ENCODE data around the gene HAS3.
"Not testable (repeated sequence)": the region's sequence is repeated elsewhere in the genome, so short reads cannot be mapped to it uniquely, and the experiment has no call there.

HAS3 gene

GRCh38 chr16:69141014-69141413 is 35.6 kb downstream of the HAS3 start:
- no peak for FAIRE-seq
- no peak for DNase-seq (ENCODE audit: insufficient read length, low spot score)

DNA sequence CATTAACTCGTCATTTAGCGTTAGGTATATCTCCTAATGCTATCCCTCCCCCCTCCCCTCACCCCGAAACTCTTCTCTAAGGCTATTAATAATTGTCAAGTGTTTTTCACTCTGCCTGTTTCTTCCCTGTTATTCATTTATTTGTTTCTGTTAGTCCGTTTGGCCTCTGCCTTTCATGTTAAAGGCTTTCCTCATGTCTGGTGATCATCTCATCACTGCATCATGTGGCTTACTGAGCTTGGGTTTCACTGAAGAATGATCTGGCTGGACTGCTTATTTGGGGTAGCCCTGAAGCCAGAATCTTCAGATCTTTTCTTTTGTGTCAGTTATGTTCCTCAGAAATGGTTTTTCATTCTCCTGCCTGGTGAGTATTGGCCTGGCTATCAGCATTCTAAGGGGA is 36.5 kb downstream of the HAS3 start:
- FAIRE-seq (peak; percentile 4), DNase-seq (ENCODE audit: insufficient read length, low spot score) (no peak)

- DNase-seq (ENCODE audit: insufficient read length, low spot score) (no peak), FAIRE-seq (no peak)
Measured at GRCh38 chr16:69143116-69143515, 37.7 kb downstream of the HAS3 start.

GRCh38 chr16:69145658-69146057 is 40.2 kb downstream of the HAS3 start:
- FAIRE-seq, result no peak
- DNase-seq (ENCODE audit: insufficient read length, low spot score), result no peak

GRCh38 chr16:69149621-69150020 is 44.2 kb downstream of the HAS3 start:
- not testable (repeated sequence) for DNase-seq (ENCODE audit: insufficient read length, low spot score); FAIRE-seq

GRCh38 chr16:69150146-69150865 is 44.9 kb downstream of the HAS3 start:
- FAIRE-seq (peak; percentile 84), DNase-seq (ENCODE audit: insufficient read length, low spot score) (peak; percentile 34)

DNA sequence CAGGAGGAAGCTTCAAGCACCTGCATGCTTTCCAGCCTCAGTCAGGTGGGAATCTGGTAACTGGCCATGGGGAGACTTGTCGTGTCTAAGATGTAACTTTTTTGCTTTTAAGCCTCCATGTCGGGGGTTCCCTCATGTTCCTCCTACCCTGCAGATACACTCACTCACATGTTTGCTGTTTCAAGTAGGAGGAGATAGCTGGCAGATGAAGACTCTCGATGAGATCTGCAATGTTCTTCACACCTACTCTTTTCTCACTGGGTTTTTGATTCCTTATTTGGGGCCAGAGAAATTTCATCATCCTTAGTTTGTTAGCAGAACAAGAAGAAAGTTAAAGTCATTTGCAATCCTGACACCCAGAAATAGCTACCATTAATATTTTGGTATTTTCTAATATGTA is 51.7 kb downstream of the HAS3 start:
- DNase-seq (ENCODE audit: insufficient read length, low spot score) (no peak), FAIRE-seq (no peak)

GRCh38 chr16:69160192-69160591 is 54.7 kb downstream of the HAS3 start:
- DNase-seq (ENCODE audit: insufficient read length, low spot score), result no peak
- no peak for FAIRE-seq

DNA sequence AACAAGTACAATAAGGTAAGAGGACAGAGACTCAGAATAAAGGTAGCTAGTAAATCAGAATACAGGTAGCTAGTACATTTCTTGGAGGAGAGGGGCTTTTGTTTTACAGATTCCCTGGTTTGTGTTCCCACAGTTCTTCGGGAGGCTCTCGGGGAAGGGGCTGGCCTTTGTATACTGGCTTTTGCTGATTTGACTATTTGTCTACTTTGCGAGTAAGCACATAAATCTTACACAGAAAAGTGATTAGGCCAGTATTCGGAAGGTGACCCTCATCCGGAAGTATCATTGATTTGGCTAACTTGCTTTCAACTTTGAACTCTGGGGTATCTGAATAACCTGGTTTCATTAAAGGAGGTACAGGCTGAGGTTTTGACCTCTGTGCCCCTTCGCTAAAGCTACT is 60.1 kb downstream of the HAS3 start:
- DNase-seq (ENCODE audit: insufficient read length, low spot score) (no peak), FAIRE-seq (no peak)

DNA sequence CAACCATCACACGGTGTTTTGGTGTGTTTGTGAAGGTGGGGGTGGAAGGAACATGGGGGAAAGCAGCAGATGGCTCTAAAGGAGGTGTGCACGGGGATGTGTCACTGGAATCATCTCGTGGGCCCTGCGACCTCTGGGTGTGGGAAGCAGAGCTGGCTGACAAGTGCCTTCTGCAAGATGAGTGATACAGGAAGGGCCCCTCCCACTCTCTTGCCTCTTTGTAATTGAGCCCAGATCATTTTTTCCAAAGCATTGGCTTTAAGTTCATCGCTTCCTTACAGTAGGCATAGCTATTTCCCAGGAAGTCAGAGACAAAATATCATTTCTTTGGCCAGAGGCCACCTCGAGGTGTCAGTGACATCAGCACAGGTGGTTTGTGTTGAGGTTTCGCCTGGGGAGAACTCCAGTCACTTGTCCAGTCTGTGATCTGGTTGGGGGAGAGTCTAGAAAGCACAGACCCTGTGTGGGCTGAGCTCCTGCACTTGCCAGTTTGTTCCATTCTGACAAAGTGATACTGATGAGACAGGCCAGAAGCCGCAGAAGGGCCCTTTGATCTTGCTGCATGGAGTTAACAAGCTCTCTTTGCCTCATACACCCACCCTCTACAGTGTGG is 60.9 kb downstream of the HAS3 start:
- FAIRE-seq, result no peak
- DNase-seq (ENCODE audit: insufficient read length, low spot score), result no peak

- no peak for FAIRE-seq
- DNase-seq (ENCODE audit: insufficient read length, low spot score), result no peak
Measured at GRCh38 chr16:69166946-69167930, 61.8 kb downstream of the HAS3 start.
